ENCODE measurements around the gene SLC9A3.

Gene SLC9A3

DNA sequence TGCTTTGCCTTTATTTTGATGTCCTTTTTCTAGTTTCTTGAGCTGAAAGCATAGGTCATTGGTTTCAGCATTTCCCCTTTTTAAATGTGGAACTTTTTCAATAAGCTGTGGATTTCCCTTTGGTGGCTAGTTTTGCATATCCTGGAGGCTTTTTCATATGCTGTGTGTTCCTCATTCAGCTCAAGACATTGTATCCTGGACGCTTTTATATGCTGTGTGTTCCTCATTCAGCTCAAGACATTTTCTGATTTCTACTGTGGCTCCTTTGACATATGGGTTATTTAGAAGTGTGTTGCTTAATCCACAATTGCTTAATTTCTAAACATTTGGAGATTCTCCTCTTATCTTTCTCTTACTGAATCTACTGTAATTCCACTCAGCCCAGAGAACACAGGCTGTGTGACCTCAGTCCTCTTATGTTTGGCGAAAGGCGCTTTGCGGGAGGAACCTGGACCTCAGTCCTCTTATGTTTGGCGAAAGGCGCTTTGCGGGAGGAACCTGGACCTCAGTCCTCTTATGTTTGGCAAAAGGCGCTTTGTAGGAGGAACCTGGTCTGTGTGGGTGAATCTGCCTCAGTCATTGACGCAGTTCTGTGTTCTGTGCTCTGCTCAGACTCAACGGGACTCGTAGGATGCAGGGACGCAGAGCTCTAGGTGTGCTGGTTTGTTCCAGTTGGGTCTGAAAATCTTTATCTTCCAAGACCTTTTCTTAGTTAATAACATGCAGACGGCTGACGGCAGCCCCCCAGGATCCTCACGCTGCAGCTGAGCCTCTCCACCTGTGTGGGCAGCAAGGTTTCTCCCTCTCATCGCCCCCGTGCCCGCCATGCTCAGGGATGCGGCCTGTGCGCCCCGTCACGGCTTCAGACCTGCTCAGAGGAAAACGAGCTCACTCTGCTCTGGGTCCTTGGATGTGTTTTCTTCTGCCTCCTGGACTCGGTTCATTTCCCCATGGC is 6.0 kb upstream of the SLC9A3 start:
- Histone ChIP-seq H3K4me3 (ENCODE audit: low read depth, low read length, poor library complexity, severe bottlenecking) (no peak overlapping the region), H3K9me2 (ENCODE audit: low read depth, low read length) (no peaks in the 10 kb centered on the region), H3K79me2 (ENCODE audit: insufficient read depth, low read length) (no peaks in the 10 kb centered on the region), H3K36me3 (ENCODE audit: insufficient read depth, low read length) (no peaks in the 10 kb centered on the region), H4K20me1 (ENCODE audit: insufficient read depth, low read length) (no peaks in the 10 kb centered on the region), H3F3A (ENCODE audit: insufficient read depth, low read length) (no peaks in the 10 kb centered on the region), H3K4me1 (ENCODE audit: insufficient read depth, low read length, severe bottlenecking) (peaks cover 5% of the 10 kb centered on the region), H3K27me3 (ENCODE audit: insufficient read depth, low read length) (peaks cover 18% of the 10 kb centered on the region), H2AFZ (ENCODE audit: low read length) (no peak overlapping the region), H3K9ac (ENCODE audit: low read length) (no peak overlapping the region), H3K9me3 (ENCODE audit: low read length) (no peaks in the 10 kb centered on the region), H3K4me2 (ENCODE audit: low read length) (no peak overlapping the region), H3K27ac (ENCODE audit: low read depth, low read length, poor library complexity, severe bottlenecking) (no peak overlapping the region)
- no peak for TF ChIP-seq EZH2 (IDR thresholded peaks at IDR 0.05; ENCODE audit: borderline replicate concordance, low read length)
- TF ChIP-seq, protein P1, sequence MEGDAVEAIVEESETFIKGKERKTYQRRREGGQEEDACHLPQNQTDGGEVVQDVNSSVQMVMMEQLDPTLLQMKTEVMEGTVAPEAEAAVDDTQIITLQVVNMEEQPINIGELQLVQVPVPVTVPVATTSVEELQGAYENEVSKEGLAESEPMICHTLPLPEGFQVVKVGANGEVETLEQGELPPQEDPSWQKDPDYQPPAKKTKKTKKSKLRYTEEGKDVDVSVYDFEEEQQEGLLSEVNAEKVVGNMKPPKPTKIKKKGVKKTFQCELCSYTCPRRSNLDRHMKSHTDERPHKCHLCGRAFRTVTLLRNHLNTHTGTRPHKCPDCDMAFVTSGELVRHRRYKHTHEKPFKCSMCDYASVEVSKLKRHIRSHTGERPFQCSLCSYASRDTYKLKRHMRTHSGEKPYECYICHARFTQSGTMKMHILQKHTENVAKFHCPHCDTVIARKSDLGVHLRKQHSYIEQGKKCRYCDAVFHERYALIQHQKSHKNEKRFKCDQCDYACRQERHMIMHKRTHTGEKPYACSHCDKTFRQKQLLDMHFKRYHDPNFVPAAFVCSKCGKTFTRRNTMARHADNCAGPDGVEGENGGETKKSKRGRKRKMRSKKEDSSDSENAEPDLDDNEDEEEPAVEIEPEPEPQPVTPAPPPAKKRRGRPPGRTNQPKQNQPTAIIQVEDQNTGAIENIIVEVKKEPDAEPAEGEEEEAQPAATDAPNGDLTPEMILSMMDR (IDR thresholded peaks at IDR 0.05; ENCODE audit: low read length) = no peak

DNA sequence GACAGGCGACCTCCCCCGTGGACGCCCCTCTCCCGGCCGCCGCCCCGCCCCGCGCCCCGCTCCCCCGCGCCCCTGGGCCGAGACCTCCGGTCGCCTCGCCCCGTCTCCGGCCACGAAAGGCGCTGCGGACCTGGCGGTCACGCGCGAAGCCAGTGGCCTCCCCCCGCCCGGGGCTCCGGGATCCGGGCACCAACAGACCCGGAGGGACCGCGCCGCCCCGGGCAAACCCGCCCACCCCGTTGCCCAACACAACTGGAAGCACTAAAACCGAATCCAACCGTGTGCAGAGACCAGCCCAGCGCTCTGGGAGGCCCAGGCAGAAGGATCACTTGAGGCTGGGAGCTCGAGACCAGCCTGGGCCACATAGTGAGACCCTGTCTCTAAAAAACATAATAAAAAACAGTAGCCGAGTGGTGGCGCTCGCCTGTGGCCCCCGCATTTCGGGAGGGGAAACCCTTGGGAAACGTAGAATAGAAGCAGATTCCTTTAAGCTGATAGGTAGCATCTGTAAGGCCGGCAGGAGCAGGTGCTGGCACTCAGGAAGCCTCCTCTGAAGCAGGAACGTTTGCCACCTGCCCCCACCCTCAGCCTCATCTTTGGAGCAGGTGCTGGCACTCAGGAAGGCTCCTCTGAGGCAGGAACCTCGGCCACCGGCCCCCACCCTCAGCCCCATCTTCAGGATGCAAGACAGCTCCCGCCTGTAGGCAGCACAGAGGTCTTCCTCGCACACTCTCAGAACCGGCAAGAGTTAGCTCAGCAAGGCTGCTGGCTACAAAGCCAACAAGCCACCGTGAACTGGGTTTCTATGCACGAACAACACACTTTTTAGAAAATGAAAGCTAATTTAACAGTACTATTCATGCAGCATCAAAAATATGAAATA is 4.6 kb upstream of the SLC9A3 start:
- H3K4me1 ChIP-seq (ENCODE audit: insufficient read depth, low read length, severe bottlenecking) = peaks cover 5% of the 10 kb centered on the region
- H3K27me3 ChIP-seq (ENCODE audit: insufficient read depth, low read length) = peaks cover 18% of the 10 kb centered on the region
- no peak overlapping the region for H2AFZ ChIP-seq (ENCODE audit: low read length)
- no peak overlapping the region for H3K4me2 ChIP-seq (ENCODE audit: low read length)
- H3K36me3 ChIP-seq (ENCODE audit: insufficient read depth, low read length) = no peaks in the 10 kb centered on the region
- TF ChIP-seq EZH2 (IDR thresholded peaks at IDR 0.05; ENCODE audit: borderline replicate concordance, low read length) = no peak
- TF ChIP-seq, protein P1 (IDR thresholded peaks at IDR 0.05; ENCODE audit: low read length) = 0 out of 2 replicates have a peak, but pooled peaks have one; percentile 10
- no peaks in the 10 kb centered on the region for H4K20me1 ChIP-seq (ENCODE audit: insufficient read depth, low read length)
- no peaks in the 10 kb centered on the region for H3K9me3 ChIP-seq (ENCODE audit: low read length)
- no peak overlapping the region for H3K9ac ChIP-seq (ENCODE audit: low read length)
- H3K27ac ChIP-seq (ENCODE audit: low read depth, low read length, poor library complexity, severe bottlenecking) = no peak overlapping the region
- no peaks in the 10 kb centered on the region for H3F3A ChIP-seq (ENCODE audit: insufficient read depth, low read length)
- H3K9me2 ChIP-seq (ENCODE audit: low read depth, low read length) = no peaks in the 10 kb centered on the region
- H3K79me2 ChIP-seq (ENCODE audit: insufficient read depth, low read length) = no peaks in the 10 kb centered on the region
- H3K4me3 ChIP-seq (ENCODE audit: low read depth, low read length, poor library complexity, severe bottlenecking) = no peak overlapping the region

DNA sequence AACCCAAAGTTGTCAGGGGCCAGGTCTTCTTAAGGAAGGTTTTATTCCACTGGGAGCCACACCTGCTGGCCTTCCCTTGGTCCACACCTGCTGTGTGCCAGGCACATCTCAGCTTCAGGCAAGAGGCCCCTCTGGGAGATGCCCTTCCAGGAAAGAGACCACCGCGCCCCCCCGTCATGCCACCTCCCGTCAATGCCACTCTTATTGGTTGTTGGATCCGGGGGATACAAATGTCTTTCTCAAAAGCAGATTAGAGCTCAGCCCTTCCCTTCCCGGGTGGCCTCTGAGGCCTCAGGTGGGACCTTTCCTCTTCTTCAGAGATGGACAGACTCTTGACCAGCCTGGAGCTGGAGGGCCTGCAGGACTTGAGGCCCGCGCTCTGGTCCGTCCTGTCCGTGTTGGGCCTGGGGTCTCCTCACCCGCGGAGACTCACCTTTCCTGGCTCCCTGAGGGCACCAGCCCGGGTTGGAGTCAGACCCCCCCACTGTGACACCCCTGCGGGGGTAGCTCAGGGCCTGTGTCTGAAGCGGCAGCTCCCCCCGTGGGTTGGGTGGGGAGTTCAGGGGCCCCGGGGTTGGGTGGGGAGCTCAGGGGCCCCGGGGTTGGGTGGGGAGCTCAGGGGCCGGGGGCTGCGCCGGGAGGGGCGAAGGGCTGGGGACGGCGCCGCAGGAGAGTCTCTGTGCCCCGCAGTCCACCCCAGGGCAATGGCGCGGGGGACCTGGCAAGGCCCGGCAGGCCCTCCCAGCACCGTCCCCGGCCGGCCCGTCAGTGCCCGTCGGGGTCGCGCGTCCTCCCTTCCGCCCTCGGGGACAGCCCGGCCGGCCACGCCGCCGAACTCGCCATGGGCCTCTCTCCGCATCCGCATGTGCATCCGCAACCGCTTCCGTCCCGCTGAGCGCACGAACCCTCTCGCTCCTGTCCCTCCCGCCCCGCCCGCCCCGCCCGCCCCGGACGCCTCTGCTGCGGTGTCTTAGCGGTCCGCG is 3.7 kb upstream of the SLC9A3 start:
- no peak overlapping the region for H3K27ac ChIP-seq (ENCODE audit: low read depth, low read length, poor library complexity, severe bottlenecking)
- no peak overlapping the region for H3K4me2 ChIP-seq (ENCODE audit: low read length)
- H3K4me3 ChIP-seq (ENCODE audit: low read depth, low read length, poor library complexity, severe bottlenecking) = no peak overlapping the region
- H2AFZ ChIP-seq (ENCODE audit: low read length) = no peak overlapping the region
- H3F3A ChIP-seq (ENCODE audit: insufficient read depth, low read length) = no peaks in the 10 kb centered on the region
- TF ChIP-seq, protein P1 (IDR thresholded peaks at IDR 0.05; ENCODE audit: low read length) = no peak
- no peak for TF ChIP-seq EZH2 (IDR thresholded peaks at IDR 0.05; ENCODE audit: borderline replicate concordance, low read length)
- no peaks in the 10 kb centered on the region for H3K9me3 ChIP-seq (ENCODE audit: low read length)
- no peaks in the 10 kb centered on the region for H4K20me1 ChIP-seq (ENCODE audit: insufficient read depth, low read length)
- peaks cover 11% of the 10 kb centered on the region for H3K27me3 ChIP-seq (ENCODE audit: insufficient read depth, low read length)
- no peaks in the 10 kb centered on the region for H3K79me2 ChIP-seq (ENCODE audit: insufficient read depth, low read length)
- no peak overlapping the region for H3K9ac ChIP-seq (ENCODE audit: low read length)
- H3K9me2 ChIP-seq (ENCODE audit: low read depth, low read length) = no peaks in the 10 kb centered on the region
- peaks cover 5% of the 10 kb centered on the region for H3K4me1 ChIP-seq (ENCODE audit: insufficient read depth, low read length, severe bottlenecking)
- H3K36me3 ChIP-seq (ENCODE audit: insufficient read depth, low read length) = no peaks in the 10 kb centered on the region
